ENCODE results near the gene ATP6V1B1. TPM values are rescaled to one million over a fixed set of nuclear protein-coding genes. Genes with fewer than 3 reads are reported as not detected.

ATP6V1B1 gene
- total RNA-seq, 1 experiment from 2014 or later: not detected

- BruUV-seq (replicated peaks): no TSS peak
- ChIA-PET CTCF (interaction anchor here (1.4 kb wide), 1 partner anchor 69 kb away, joined by 3 read pairs; no protein-coding TSS in a partner anchor), POLR2A (ENCODE audit: unreplicated experiment) (interaction anchor here (0.6 kb wide), 1 partner anchor 89 kb away, joined by 3 read pairs; no protein-coding TSS in a partner anchor)
- H3K4me1 ChIP-seq (ENCODE audit: insufficient read depth, low read length): no peaks in the 10 kb centered on the region
- H3K79me2 ChIP-seq (ENCODE audit: low read length): no peaks in the 10 kb centered on the region
- H3K9ac ChIP-seq (ENCODE audit: low read length): no peak overlapping the region
- ATAC-seq: no peak
- intact Hi-C loops (cut with micrococcal nuclease): no loop called here
- DNase-seq: no peak
- H3K36me3 ChIP-seq (ENCODE audit: low read depth, low read length): no peaks in the 10 kb centered on the region
- TF ChIP-seq EZH2phosphoT487 (IDR thresholded peaks at IDR 0.05; ENCODE audit: borderline replicate concordance, low read length): no peak
- TF ChIP-seq EZH2 (IDR thresholded peaks at IDR 0.05; ENCODE audit: low read length, unreplicated experiment): no peak
- TF ChIP-seq, protein P1, sequence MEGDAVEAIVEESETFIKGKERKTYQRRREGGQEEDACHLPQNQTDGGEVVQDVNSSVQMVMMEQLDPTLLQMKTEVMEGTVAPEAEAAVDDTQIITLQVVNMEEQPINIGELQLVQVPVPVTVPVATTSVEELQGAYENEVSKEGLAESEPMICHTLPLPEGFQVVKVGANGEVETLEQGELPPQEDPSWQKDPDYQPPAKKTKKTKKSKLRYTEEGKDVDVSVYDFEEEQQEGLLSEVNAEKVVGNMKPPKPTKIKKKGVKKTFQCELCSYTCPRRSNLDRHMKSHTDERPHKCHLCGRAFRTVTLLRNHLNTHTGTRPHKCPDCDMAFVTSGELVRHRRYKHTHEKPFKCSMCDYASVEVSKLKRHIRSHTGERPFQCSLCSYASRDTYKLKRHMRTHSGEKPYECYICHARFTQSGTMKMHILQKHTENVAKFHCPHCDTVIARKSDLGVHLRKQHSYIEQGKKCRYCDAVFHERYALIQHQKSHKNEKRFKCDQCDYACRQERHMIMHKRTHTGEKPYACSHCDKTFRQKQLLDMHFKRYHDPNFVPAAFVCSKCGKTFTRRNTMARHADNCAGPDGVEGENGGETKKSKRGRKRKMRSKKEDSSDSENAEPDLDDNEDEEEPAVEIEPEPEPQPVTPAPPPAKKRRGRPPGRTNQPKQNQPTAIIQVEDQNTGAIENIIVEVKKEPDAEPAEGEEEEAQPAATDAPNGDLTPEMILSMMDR (conservative IDR thresholded peaks at IDR 0.05; ENCODE audit: low read depth, low read length): no peak
- H3K9me3 ChIP-seq (ENCODE audit: low read length): no peaks in the 10 kb centered on the region
- no peaks in the 10 kb centered on the region for H3K9me2 ChIP-seq (replicated peaks; ENCODE audit: low read length)
- H3K27ac ChIP-seq (ENCODE audit: low read length): no peak overlapping the region
- no peaks in the 10 kb centered on the region for H4K20me1 ChIP-seq (ENCODE audit: low read length)
- no peaks in the 10 kb centered on the region for H3K27me3 ChIP-seq (ENCODE audit: low read length)
- H3K4me2 ChIP-seq (ENCODE audit: low read length): no peak overlapping the region
- H3F3A ChIP-seq (ENCODE audit: low read length, unreplicated experiment): no peaks in the 10 kb centered on the region
- no peak overlapping the region for H3K4me3 ChIP-seq (ENCODE audit: low read length)
- peak overlapping the region; percentile 89 for H2AFZ ChIP-seq (ENCODE audit: low read length)
Measured at GRCh38 chr2:71001592-71001927, 65.9 kb downstream of the ATP6V1B1 start.

- ATAC-seq: no peak
- Histone ChIP-seq H3K4me3 (ENCODE audit: low read length) (no peak overlapping the region), H3K79me2 (ENCODE audit: low read length) (no peaks in the 10 kb centered on the region), H3K27me3 (ENCODE audit: low read length) (no peaks in the 10 kb centered on the region), H4K20me1 (ENCODE audit: low read length) (no peaks in the 10 kb centered on the region), H3K9me3 (ENCODE audit: low read length) (no peaks in the 10 kb centered on the region), H2AFZ (ENCODE audit: low read length) (no peak overlapping the region), H3K4me2 (ENCODE audit: low read length) (no peak overlapping the region), H3K9ac (ENCODE audit: low read length) (no peak overlapping the region), H3K27ac (ENCODE audit: low read length) (no peak overlapping the region), H3K36me3 (ENCODE audit: low read depth, low read length) (no peaks in the 10 kb centered on the region), H3K4me1 (ENCODE audit: insufficient read depth, low read length) (no peaks in the 10 kb centered on the region), H3F3A (ENCODE audit: low read length, unreplicated experiment) (no peaks in the 10 kb centered on the region), H3K9me2 (replicated peaks; ENCODE audit: low read length) (no peaks in the 10 kb centered on the region)
- ChIA-PET CTCF (interaction anchor here (1.4 kb wide), 1 partner anchor 68 kb away, joined by 3 read pairs; no protein-coding TSS in a partner anchor), POLR2A (ENCODE audit: unreplicated experiment) (no interaction called here)
- no peak for DNase-seq
- no TSS peak for BruUV-seq (replicated peaks)
- TF ChIP-seq EZH2phosphoT487 (IDR thresholded peaks at IDR 0.05; ENCODE audit: borderline replicate concordance, low read length) (no peak), EZH2 (IDR thresholded peaks at IDR 0.05; ENCODE audit: low read length, unreplicated experiment) (no peak)
- TF ChIP-seq, protein P1 (conservative IDR thresholded peaks at IDR 0.05; ENCODE audit: low read depth, low read length): no peak
- intact Hi-C loops (cut with micrococcal nuclease): no loop called here
Measured at GRCh38 chr2:71001981-71002570, 66.4 kb downstream of the ATP6V1B1 start.

DNA sequence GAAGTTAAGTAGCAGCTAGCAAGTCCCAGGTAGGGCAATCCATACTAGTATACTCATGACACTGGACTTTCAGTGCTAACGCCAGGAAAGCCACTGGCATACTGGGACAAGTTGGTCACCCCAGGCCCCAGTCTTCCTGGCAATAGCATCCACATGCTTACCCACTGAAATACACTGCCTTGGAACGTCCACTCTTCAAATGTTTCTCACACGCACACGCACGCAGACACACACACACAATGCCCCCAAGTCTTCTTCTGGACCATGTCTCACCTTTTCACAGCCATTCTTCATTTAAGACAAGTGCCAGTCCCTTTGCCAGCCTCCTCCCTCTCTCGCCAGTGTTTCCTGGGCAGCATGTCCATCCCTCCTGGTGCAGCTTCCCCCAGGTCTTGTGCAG is 67.7 kb downstream of the ATP6V1B1 start:
- Histone ChIP-seq H3K9me2 (replicated peaks; ENCODE audit: low read length) (no peaks in the 10 kb centered on the region), H3K79me2 (ENCODE audit: low read length) (no peaks in the 10 kb centered on the region), H3K27ac (ENCODE audit: low read length) (no peak overlapping the region), H3K9me3 (ENCODE audit: low read length) (no peaks in the 10 kb centered on the region), H3K36me3 (ENCODE audit: low read depth, low read length) (no peaks in the 10 kb centered on the region), H3K4me2 (ENCODE audit: low read length) (no peak overlapping the region), H3K27me3 (ENCODE audit: low read length) (no peaks in the 10 kb centered on the region), H2AFZ (ENCODE audit: low read length) (no peak overlapping the region), H3F3A (ENCODE audit: low read length, unreplicated experiment) (no peaks in the 10 kb centered on the region), H3K9ac (ENCODE audit: low read length) (no peak overlapping the region), H3K4me1 (ENCODE audit: insufficient read depth, low read length) (no peaks in the 10 kb centered on the region), H3K4me3 (ENCODE audit: low read length) (no peak overlapping the region), H4K20me1 (ENCODE audit: low read length) (no peaks in the 10 kb centered on the region)
- intact Hi-C loops (cut with micrococcal nuclease): no loop called here
- DNase-seq (no peak), ATAC-seq (no peak)
- no peak for TF ChIP-seq EZH2 (IDR thresholded peaks at IDR 0.05; ENCODE audit: low read length, unreplicated experiment)
- no peak for TF ChIP-seq EZH2phosphoT487 (IDR thresholded peaks at IDR 0.05; ENCODE audit: borderline replicate concordance, low read length)
- TF ChIP-seq, protein P1 (conservative IDR thresholded peaks at IDR 0.05; ENCODE audit: low read depth, low read length): no peak
- CTCF ChIA-PET: no interaction called here
- no TSS peak for BruUV-seq (replicated peaks)
- POLR2A ChIA-PET (ENCODE audit: unreplicated experiment): no interaction called here

All from PC-3 (cell line).